Heart left ventricle (tissue), 13 donors: ENCODE results near the gene OR8A1.

Experiments
- CTCF ChIP-seq, 12 donors: fragments of 200-600 bp; sonication (generic) in 4 of 12; IDR thresholded peaks; one replicate each; pipeline versions ENCODE4 v1.5.0 to v1.8.0; 2018 to 2022; ENCODE audit warnings: antibody characterized with exemption in 12 of 12, mild to moderate bottlenecking in 5 of 12
- POLR2A ChIP-seq, 2 donors: fragments of 450-650 bp; IDR thresholded peaks; one replicate each; pipeline ENCODE4 v1.6.1; 2017; ENCODE audit warnings: antibody characterized with exemption in 2 of 2, mild to moderate bottlenecking in 2 of 2, moderate library complexity in 2 of 2
- donor health status: ischemic (EF 13 %, LVEDD 7.1; RV severe dilation, severe dysfunction).
- donor health status: DM: no; HTN: yes; CAD: no.
- donor health status: DM: no; HTN: no; CAD: no.
- donor health status: ischemic (EF 25% LVEDD 6.9; RV normal size, moderate dysfunction).
- donor health status: ischemic (EF 25% LVEDD 5.7; RV mildly dilated, moderate dysfunction).
- donor health status: ischemic (EF 35%, LVEDD 5.7; RV mildly dilated, moderate dysfunction).
- donor health status: nonischemic (EF 11% LVEDD 7.7; RV severe dilation, severe dysfunction).
- donor health status: DM: yes; HTN: yes; CAD: no.
- donor health status: PGD.
- donor health status: ischemic (EF 29% LVEDD 5.4; RV normal size, mild dysfunction).
- donor health status: nonischemic (EF 23%, LVEDD 6.1; RV moderate dilation, normal function).

- TF ChIP-seq CTCF (IDR thresholded peaks at IDR 0.05) (no peak), POLR2A (IDR thresholded peaks at IDR 0.05) (no peak)
Measured at GRCh38 chr11:124543145-124543544, 26.7 kb upstream of the OR8A1 start.
